Mesodermal cell (in vitro differentiated cells): ENCODE data around the gene KCTD14.
"Not testable (repeated sequence)": the region's sequence is repeated elsewhere in the genome, so short reads cannot be mapped to it uniquely, and the experiment has no call there.

Experiments
- H3K27ac ChIP-seq: 2 replicates; pipeline ENCODE4 v1.7.0; 2013; ENCODE audit warnings: mild to moderate bottlenecking, low read depth, low read length, moderate library complexity; ENCODE audit not compliant: severe bottlenecking
- H3K36me3 ChIP-seq: 2 replicates; pipeline ENCODE4 v1.7.1; 2013; ENCODE audit warnings: mild to moderate bottlenecking, low read length, moderate library complexity; ENCODE audit not compliant: control insufficient read depth, insufficient read depth
- H3K4me1 ChIP-seq: one replicate; pipeline ENCODE4 v1.7.1; 2013; ENCODE audit warnings: mild to moderate bottlenecking, low read length; ENCODE audit not compliant: insufficient read depth, control insufficient read depth, poor library complexity, severe bottlenecking
- H3K4me3 ChIP-seq: 2 replicates; pipeline ENCODE4 v1.7.0; 2013; ENCODE audit warnings: low read length, control low read depth, mild to moderate bottlenecking; ENCODE audit not compliant: insufficient read depth, poor library complexity, severe bottlenecking; ENCODE audit errors: extremely low read depth
- H3K9me3 ChIP-seq: 2 replicates; pipeline ENCODE4 v1.7.1; 2013; ENCODE audit warnings: mild to moderate bottlenecking, low read length, moderate library complexity; ENCODE audit not compliant: control insufficient read depth
- WGBS, 2 experiments: methylation state at CpG; one replicate each; pipeline ENCODE4 v1.1.5; 2013; ENCODE audit warnings: missing lambda C conversion rate in 2 of 2; ENCODE audit not compliant: insufficient coverage in 2 of 2; 5-methylcytosine and 5-hydroxymethylcytosine counted together

The KCTD14 gene

DNA sequence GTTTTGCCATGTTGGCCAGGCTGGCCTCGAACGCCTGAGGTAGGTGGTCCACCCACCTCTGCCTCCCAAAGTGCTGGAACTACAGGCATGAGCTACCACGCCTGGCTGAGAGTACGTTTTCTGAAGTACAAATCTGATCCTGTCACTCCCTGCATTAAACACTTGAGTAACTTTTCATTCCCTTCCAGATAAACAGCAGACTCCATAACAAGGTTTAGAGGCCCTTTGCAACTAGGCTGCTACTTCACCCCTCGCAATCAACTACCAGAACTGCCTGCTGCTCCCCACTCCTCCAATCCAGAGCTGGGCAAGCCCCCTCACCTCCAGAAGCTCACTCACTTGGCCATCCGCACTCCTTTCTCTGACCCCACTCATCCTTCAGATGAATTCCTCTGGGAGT is 1.5 kb downstream of the KCTD14 start:
- no peak overlapping the region for H3K4me3 ChIP-seq
- no peak overlapping the region for H3K27ac ChIP-seq
- no peaks in the 10 kb centered on the region for H3K36me3 ChIP-seq
- H3K9me3 ChIP-seq, result no peaks in the 10 kb centered on the region
- no peaks in the 10 kb centered on the region for H3K4me1 ChIP-seq
- WGBS, 2 experiments, result 94 to 96% methylated on average over 6 of the region's 6 CpGs

DNA sequence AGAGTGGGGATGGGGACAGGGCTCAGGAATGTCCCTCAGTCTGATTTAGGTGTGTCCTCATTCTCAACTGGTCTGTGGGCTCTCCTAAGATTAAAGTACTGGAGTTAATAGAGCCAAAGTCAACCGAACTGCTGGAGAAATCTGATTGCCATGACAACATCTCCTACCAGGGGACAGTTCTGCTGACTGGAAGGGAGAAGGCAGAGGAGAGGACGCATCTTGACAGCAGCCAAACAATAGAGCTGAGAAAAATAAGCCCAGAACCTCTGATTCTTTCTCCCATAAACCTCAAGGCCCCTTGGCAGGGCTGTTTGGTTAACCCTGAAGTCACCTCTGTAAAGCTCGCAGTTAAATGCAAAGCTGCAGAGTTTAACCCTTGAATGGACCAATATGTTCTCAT is 2.8 kb downstream of the KCTD14 start:
- no peak overlapping the region for H3K27ac ChIP-seq
- WGBS, 2 experiments, result 29 to 50% methylated on average over 1 to 2 of the region's 3 CpGs

DNA sequence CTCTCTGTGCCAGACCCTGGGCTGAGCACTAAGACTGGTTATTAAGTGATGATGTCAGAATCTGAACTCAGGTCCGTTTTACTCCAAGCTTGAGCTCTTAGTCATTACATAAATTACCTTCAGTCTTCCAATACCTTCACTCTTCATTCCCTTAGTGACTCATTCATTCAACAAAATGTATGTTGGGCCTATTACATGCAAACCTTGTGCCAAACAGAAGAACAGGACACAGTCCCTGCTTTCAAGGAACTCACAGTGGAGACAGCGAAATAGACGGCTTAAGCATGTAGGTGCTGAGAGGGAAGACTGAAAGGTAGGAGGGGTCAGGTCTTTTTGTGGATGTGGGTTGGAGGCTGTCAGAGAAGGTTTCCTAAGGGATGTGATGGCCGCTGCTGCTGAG is 3.3 kb downstream of the KCTD14 start:
- Histone ChIP-seq H3K4me3 (no peak overlapping the region), H3K9me3 (no peaks in the 10 kb centered on the region), H3K4me1 (no peaks in the 10 kb centered on the region), H3K27ac (no peak overlapping the region), H3K36me3 (no peaks in the 10 kb centered on the region)
- 43 to 65% methylated on average over 2 to 4 of the region's 4 CpGs for WGBS, 2 experiments

More for the DNA sequence above, 2.8 kb downstream of the KCTD14 start:
- H3K4me3 ChIP-seq, result no peak overlapping the region
- no peaks in the 10 kb centered on the region for H3K4me1 ChIP-seq
- no peaks in the 10 kb centered on the region for H3K9me3 ChIP-seq
- no peaks in the 10 kb centered on the region for H3K36me3 ChIP-seq

DNA sequence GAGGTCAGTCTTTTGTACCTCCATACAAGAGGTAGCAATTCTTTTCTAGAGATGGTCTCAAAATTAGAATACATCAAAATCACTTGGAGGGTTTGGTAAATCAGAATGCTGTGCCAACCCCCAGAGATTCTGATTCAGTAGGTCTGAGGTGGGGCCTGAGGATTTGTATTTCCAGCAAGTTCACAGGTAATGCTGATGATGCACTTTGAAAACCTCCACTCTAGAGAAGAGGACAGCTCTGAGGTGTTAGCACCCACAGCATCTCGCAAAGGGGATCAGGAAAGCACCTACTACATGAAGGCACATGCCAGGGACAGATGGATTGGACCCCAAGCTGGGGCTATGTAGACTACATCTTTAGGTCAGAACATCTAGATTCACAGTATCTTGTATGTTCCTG is 7.2 kb downstream of the KCTD14 start:
- Histone ChIP-seq H3K4me1 (no peaks in the 10 kb centered on the region), H3K9me3 (no peaks in the 10 kb centered on the region), H3K4me3 (no peak overlapping the region), H3K27ac (no peak overlapping the region), H3K36me3 (no peaks in the 10 kb centered on the region)
- 89 to 100% methylated on average over 1 of the region's 1 CpG for WGBS, 2 experiments

DNA sequence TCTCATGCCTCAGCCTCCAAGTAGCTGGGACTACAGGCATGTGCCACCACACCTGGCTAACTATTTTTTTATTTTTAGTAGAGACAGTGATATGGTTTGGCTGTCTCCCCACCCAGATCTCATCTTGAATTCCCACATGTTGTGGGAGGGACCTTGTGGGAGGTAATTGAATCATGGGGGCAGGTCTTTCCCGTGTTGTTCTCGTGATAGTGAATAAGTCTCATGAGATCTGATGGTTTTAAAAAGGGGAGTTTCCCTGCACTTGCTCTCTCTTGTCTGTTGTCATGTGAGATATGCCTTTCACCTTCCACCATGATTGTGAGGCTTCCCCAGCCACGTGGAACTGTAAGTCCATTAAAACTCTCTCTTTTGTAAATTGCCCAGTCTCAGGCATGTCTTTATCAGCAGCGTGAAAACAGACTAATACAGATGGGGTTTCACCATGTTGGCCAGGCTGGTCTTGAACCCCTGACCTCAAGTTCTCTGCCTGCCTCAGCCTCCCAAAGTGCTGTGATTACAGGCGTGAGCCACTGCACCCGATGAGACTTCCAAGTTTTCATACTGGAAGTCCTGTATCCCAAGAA is 8.0 kb downstream of the KCTD14 start:
- not testable (repeated sequence) for H3K4me3 ChIP-seq, H3K36me3 ChIP-seq, H3K27ac ChIP-seq, H3K9me3 ChIP-seq, H3K4me1 ChIP-seq
- WGBS, 2 experiments, result 86 to 91% methylated on average over 4 to 5 of the region's 6 CpGs

DNA sequence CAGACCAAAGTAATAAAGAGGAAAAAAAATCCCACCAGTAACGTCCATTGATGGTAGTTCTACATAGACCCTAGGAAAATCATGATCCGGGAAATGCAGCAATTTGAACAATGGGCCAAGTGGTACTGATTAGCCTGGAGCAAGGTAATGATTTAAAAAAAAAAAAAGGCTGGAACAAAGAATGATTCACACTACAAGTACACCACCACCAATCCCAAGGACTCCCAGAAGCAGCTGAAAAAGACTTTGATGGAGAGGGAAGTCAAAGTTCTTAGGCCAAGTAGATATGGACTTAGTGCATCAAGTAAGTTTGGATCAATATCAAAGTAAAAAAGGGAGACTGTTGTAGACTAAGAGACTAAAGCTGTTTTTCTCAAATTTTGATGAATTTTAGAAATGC is 11.8 kb downstream of the KCTD14 start:
- Histone ChIP-seq H3K4me1 (no peaks in the 10 kb centered on the region), H3K36me3 (no peaks in the 10 kb centered on the region), H3K27ac (no peak overlapping the region), H3K4me3 (no peak overlapping the region), H3K9me3 (no peaks in the 10 kb centered on the region)
- 83% methylated on average over 1 of the region's 2 CpGs; no CpG with 5 or more reads in 1 of the 2 experiments for WGBS, 2 experiments

DNA sequence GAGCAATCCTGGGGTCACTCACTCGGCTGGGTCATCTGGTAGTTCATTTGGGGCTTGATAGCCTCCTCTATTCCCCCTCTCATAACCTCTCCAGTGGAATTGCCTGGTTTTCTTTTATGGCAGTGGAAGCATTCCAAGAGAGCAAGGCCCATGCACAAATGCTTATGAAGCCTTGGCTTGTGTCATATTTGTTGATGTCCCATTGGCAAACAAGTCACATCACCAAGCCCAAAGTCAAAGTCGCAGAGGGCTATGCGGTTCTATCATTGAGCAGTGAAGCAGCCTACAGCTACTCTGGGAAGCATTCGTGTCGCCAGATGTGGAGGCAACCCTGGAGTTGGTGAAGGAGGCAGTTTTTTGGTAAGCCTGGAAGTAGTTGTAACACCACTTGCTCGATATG is 12.3 kb downstream of the KCTD14 start:
- no peaks in the 10 kb centered on the region for H3K36me3 ChIP-seq
- no peak overlapping the region for H3K27ac ChIP-seq
- H3K4me1 ChIP-seq, result no peaks in the 10 kb centered on the region
- 85 to 89% methylated on average over 1 to 5 of the region's 6 CpGs for WGBS, 2 experiments
- H3K4me3 ChIP-seq, result no peak overlapping the region
- H3K9me3 ChIP-seq, result no peaks in the 10 kb centered on the region

DNA sequence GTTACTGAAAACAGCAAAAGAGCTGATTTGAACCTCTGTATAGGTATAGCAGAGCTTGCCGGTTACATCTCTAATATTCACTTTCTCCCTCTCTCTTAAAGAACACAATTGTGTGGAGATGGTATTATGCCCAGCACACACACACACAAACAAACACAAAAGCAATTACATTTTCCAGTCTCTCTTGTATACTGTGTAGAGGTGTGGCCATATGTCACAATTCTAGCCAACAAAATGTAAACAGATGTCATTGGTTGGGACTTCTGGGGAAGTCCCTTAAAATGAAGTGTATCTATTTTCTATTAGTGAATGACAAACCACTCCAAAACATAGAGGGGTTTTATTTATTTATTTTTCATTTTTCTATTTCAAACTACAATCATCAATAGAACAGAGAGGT is 12.8 kb downstream of the KCTD14 start:
- Histone ChIP-seq H3K4me1 (no peaks in the 10 kb centered on the region), H3K27ac (no peak overlapping the region), H3K4me3 (no peak overlapping the region), H3K9me3 (no peaks in the 10 kb centered on the region), H3K36me3 (no peaks in the 10 kb centered on the region)
- no CpG with 5 or more reads among the region's 1 CpG for WGBS, 2 experiments

DNA sequence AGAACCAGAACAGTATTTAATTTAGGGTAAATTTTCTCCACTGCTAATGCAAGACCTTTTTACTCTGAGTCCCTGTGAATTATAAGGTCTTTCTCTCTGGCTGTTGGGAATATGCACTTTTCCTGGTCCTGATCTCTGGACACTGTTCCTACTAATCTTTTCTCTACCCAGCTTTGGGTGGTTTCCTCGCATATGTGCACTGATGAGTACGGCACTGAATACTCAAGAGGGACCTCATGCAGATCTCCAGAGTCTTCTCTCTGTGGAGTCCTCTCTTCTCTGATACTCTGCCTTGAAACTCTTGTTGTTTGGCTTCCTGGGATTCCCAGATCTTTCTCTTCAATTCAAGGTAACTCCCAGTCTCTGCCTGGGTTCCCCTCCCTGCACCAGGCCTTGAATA is 14.0 kb downstream of the KCTD14 start:
- WGBS, 2 experiments, result 92 to 100% methylated on average over 2 of the region's 2 CpGs
- Histone ChIP-seq H3K4me3 (no peak overlapping the region), H3K36me3 (no peaks in the 10 kb centered on the region), H3K4me1 (no peaks in the 10 kb centered on the region), H3K27ac (no peak overlapping the region), H3K9me3 (no peaks in the 10 kb centered on the region)

DNA sequence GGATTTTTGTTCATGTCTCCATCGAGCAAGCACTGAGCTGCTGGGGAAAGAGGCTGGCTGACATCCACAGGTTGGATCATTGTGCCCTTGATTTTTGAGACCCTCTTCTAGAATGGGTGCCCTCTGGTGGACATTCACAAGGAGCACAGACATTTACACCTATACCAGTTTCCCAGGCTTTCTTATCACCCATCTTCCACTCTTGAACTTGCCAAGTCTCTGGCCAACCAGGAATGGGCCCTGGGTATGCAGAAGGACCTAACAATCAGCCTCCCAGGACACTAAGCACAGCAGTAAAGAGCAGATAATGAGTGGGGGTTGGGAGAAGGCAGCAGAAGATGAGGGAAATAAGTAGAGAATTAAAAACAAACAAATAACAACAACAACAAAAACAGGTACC is 22.9 kb downstream of the KCTD14 start:
- WGBS, 2 experiments, result 27 to 100% methylated on average over 1 of the region's 1 CpG

DNA sequence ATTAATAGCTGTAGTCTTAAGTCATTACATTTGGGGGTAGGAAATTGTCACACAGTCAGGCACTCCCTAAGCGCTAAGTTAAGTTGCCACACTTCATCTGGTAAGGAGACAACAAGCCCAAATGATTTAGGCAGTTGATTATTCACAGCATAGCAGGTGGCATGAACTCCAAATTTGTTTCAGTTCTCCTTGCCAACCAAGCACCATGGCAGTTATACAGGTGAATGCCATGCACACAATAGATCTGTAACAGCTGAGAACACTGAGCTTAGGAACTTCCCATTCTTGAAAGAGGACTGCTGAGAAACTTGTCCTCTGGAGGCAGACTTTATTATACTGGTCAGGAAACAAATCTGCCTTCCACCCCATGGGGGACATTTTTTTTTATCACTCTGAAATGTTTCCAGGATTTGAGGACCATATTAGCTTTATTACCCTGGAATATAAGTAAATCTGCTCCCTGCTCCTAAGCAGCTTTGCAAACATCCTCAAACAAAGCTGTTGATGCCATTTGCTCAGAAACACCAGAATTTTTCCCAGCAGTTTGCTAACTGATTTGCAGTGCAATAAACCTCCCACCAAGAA is 23.5 kb downstream of the KCTD14 start:
- Histone ChIP-seq H3K9me3 (no peaks in the 10 kb centered on the region), H3K27ac (no peak overlapping the region), H3K4me3 (no peak overlapping the region), H3K36me3 (no peaks in the 10 kb centered on the region), H3K4me1 (no peaks in the 10 kb centered on the region)
- 100% methylated on average over 1 of the region's 1 CpG for WGBS, 2 experiments

More for the DNA sequence above, 22.9 kb downstream of the KCTD14 start:
- Histone ChIP-seq H3K4me3 (no peak overlapping the region), H3K4me1 (no peaks in the 10 kb centered on the region), H3K36me3 (no peaks in the 10 kb centered on the region), H3K27ac (no peak overlapping the region), H3K9me3 (no peaks in the 10 kb centered on the region)
